KOPT-K1 (cell line): ENCODE measurements around the gene VPS72.
"Not testable (repeated sequence)": the region's sequence is repeated elsewhere in the genome, so short reads cannot be mapped to it uniquely, and the experiment has no call there.

Source experiments
- H3K27ac ChIP-seq: fragments of 200-600 bp; sonication (generic); 2 replicates; pipeline ENCODE4 v1.5.1; 2016; ENCODE audit warnings: antibody characterized with exemption, mild to moderate bottlenecking, low read depth, low read length; ENCODE audit not compliant: poor library complexity, severe bottlenecking
- H3K36me3 ChIP-seq: fragments of 200-600 bp; sonication (generic); 2 replicates; pipeline ENCODE4 v1.5.1; 2017; ENCODE audit warnings: antibody characterized with exemption, mild to moderate bottlenecking, low read length, moderate library complexity; ENCODE audit not compliant: insufficient read depth
- H3K9me3 ChIP-seq: fragments of 200-600 bp; sonication (generic); 2 replicates; pipeline ENCODE4 v1.5.1; 2017; ENCODE audit warnings: antibody characterized with exemption, low read length, mild to moderate bottlenecking; ENCODE audit not compliant: insufficient read depth, poor library complexity, severe bottlenecking

VPS72 gene

GRCh38 chr1:151189637-151190445 is at the start of gene VPS72:
VPS72 (minus strand) TSS chr1:151190197; CDS start chr1:151190121, 76 bp downstream.
- peaks cover 12% of the 10 kb centered on the region for H3K36me3 ChIP-seq
- H3K9me3 ChIP-seq = no peaks in the 10 kb centered on the region
- peak within 1 kb of the TSS; percentile 76 for H3K27ac ChIP-seq

GRCh38 chr1:151238467-151238739 is 48.4 kb upstream of the VPS72 start:
- no peak overlapping the region for H3K27ac ChIP-seq
- H3K36me3 ChIP-seq = peaks cover 100% of the 10 kb centered on the region
- no peaks in the 10 kb centered on the region for H3K9me3 ChIP-seq

DNA sequence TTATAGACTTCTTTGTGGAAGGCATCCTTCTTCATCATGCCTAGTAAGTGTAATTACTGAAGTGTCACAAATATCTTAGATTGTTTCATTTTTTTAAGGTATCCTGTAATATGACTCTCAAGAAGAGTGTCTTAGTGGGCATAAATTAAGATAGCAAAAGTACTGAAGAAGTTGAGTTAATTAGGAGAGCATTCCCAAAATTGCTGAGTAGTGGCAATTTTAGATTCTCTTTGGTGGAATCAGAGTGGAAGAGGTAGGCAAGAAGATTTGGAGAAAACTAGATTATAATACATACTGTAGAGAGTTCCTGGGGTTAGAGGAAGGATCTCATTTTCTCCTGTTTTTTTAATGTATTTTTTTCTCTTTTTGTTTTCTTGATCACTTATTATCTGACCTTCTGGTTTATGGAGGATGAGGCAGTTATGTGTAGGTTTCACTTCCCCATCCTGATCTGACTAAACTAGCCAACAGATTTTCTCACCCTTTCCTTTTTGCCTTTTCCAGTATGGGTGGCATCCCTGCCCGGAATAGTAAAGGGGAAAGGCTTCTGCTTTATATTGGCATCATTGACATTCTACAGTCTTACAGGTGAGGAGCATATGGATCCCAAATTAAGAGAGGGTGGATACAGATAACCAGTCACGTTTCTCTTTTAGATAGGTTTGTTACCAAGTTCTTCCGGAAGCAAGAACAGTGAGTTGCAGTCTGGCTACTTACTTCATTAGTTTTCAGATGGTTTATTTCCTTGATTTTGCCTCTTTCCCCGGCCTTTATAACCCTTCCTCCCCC is 47.9 kb upstream of the VPS72 start:
- peaks cover 100% of the 10 kb centered on the region for H3K36me3 ChIP-seq
- no peaks in the 10 kb centered on the region for H3K9me3 ChIP-seq
- no peak overlapping the region for H3K27ac ChIP-seq

DNA sequence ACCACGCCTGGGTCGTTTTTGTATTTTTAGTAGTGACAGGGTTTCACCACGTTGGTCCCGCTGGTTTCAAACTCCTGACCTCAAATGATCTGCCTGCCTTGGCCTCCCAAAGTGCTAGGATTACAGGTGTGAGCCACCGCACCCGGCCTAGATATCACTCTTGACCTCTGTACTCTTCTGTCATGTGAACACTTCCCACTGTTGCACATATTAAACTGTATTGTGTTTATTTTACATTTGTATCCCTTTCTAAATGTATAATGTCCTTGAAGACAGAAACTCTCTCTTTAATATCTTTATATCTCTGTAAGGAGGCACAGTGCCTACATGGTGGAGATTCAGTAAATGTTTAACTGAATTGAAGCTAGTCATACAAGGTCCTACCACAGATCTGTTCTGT is 45.2 kb upstream of the VPS72 start:
- no peak overlapping the region for H3K27ac ChIP-seq
- H3K36me3 ChIP-seq = peaks cover 100% of the 10 kb centered on the region
- H3K9me3 ChIP-seq = no peaks in the 10 kb centered on the region

GRCh38 chr1:151222130-151222529 is 32.1 kb upstream of the VPS72 start:
- Histone ChIP-seq H3K9me3 (no peaks in the 10 kb centered on the region), H3K27ac (no peak overlapping the region), H3K36me3 (peaks cover 84% of the 10 kb centered on the region)

GRCh38 chr1:151221616-151222015 is 31.6 kb upstream of the VPS72 start:
- H3K36me3 ChIP-seq = peaks cover 79% of the 10 kb centered on the region
- H3K27ac ChIP-seq = no peak overlapping the region
- no peaks in the 10 kb centered on the region for H3K9me3 ChIP-seq

DNA sequence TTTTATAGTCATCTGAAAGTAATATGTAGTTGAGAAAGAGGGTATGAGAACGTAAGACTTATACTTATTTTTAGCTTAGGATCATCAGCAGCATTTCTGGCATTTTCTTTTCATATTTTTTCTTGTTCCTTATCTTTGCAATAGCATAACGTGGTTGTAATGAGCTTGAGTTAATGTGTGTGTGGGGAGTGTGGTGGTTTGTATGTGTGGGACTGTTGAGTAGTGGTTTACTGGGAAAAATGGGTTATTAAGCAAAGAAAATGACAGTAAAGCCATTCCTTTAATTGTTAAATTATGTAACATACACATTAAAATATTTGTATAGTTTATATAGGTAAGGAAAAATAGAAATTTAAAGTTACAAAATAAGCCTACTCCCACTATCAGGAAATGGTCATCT is 23.6 kb upstream of the VPS72 start:
- Histone ChIP-seq H3K27ac (no peak overlapping the region), H3K36me3 (peaks cover 78% of the 10 kb centered on the region), H3K9me3 (no peaks in the 10 kb centered on the region)

GRCh38 chr1:151211972-151212705 is 22.1 kb upstream of the VPS72 start:
- Histone ChIP-seq H3K27ac (no peak overlapping the region), H3K36me3 (peaks cover 83% of the 10 kb centered on the region), H3K9me3 (no peaks in the 10 kb centered on the region)

GRCh38 chr1:151210830-151211229 is 20.8 kb upstream of the VPS72 start:
- Histone ChIP-seq H3K36me3 (peaks cover 87% of the 10 kb centered on the region), H3K27ac (no peak overlapping the region), H3K9me3 (no peaks in the 10 kb centered on the region)

DNA sequence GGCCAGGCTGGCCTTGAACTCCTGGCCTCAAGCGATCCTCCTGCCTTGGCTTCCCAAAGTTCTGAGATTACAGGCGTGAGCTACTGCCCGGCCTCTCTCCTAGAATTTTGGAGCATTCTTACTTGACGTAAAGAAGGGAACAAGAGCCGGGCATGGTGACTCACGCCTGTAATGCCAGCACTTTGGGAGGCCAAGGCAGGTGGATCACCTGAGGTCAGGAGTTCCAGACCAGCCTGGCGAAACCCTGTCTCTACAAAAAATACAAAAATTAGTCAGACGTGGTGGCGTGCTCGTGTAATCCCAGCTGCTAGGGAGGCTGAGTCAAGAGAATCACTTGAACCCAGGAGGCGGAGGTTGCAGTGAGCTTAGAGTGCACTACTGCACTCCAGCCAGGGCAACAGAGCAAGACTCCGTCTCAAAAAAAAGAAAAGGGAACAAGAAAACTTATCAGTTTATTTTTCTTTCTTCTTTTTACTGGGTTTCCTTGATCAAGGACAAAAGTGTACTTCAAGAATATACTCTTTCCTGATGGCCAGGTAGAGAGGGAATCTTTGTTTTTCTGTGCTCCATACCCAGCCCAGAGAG is 15.5 kb upstream of the VPS72 start:
- H3K36me3 ChIP-seq = peaks cover 91% of the 10 kb centered on the region
- H3K9me3 ChIP-seq, H3K27ac ChIP-seq: not testable (repeated sequence)

GRCh38 chr1:151199873-151200581 is 10.0 kb upstream of the VPS72 start:
- H3K9me3 ChIP-seq = no peaks in the 10 kb centered on the region
- peaks cover 37% of the 10 kb centered on the region for H3K36me3 ChIP-seq
- peak overlapping the region; percentile 82 for H3K27ac ChIP-seq

- H3K9me3 ChIP-seq = no peaks in the 10 kb centered on the region
- H3K36me3 ChIP-seq = peaks cover 22% of the 10 kb centered on the region
- peak within 1 kb of the TSS; percentile 82 for H3K27ac ChIP-seq
Measured at GRCh38 chr1:151198254-151199127, 8.5 kb upstream of the VPS72 start, which contains the start of gene PIP5K1A. PIP5K1A (plus strand) TSS chr1:151198552; CDS start chr1:151198997, 445 bp downstream.

GRCh38 chr1:151197863-151198253 is 7.9 kb upstream of the VPS72 start:
- Histone ChIP-seq H3K36me3 (peaks cover 15% of the 10 kb centered on the region), H3K27ac (peak overlapping the region; percentile 82), H3K9me3 (no peaks in the 10 kb centered on the region)
